Measurements from ENCODE around the gene FBLN1. TPM values are rescaled to one million over a fixed set of nuclear protein-coding genes. Genes with fewer than 3 reads are reported as not detected.
A peak's percentile ranks its signal among the peaks of the same experiment; 100 is the strongest.

The FBLN1 gene
- total and polyA plus RNA-seq, 2 of the 13 experiments (the other 11 are each of a cell fraction or from before 2014, with no cell fraction given) = 37.3 to 103 TPM

DNA sequence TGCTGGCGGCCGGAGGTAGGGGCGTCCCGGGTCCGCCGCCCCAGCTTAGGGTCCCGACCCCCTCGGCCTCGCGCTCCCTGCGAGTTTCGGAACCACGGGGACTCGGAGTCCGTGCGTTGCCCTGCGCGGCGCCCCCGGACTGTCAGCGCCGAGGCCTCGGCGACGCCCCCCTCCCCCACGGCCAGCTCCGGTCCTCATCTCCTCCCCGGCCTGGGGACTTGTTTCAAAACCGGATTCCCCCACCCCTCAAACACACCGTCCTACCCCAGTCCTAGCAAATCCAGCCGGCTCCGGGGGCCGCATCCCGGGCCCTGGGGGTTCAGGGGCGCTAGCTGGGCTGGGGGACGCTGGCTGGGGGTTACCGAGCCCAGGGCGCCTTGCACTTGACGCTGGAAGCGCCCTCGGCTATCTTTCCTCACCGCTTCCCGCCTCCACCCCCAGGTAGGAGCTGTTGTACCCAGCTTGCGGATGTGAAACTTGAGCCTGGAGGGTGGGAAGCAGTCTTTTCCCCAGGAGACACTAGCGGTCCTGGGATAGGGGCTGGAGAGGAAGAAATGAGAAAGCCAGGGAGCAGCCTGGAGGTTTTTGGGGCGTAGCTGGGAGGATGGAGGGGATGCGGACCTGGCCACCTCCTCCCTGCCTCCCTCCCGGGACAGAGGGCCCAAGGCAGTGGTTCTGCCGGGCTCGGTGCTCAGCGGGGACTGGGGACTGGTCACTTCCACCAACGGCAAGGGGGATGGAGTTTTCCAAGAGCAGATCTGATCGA lies 550 bp downstream of the FBLN1 start (continued):
- TF ChIP-seq ZNF407 (CRISPR knock-in tag; IDR thresholded peaks at IDR 0.05; ENCODE audit: not compliant biosample characterization) (no peak), ZMYM3 (CRISPR knock-in tag; IDR thresholded peaks at IDR 0.05) (peak; percentile 92), ZBTB34 (CRISPR knock-in tag; IDR thresholded peaks at IDR 0.05) (no peak), ZNF280B (CRISPR knock-in tag; IDR thresholded peaks at IDR 0.05; ENCODE audit: borderline replicate concordance) (0 out of 2 replicates have a peak, but pooled peaks have one; percentile 56)

All from HepG2 (cell line).